IMR-90 (cell line): ENCODE results near the gene GALNT5.

ENCODE experiments used
- POLR2A ChIP-seq: IDR thresholded peaks from 2 replicates; pipeline ENCODE4 v1.6.1; 2012; ENCODE audit warnings: mild to moderate bottlenecking, low read depth, low read length
- RFX5 ChIP-seq: IDR thresholded peaks from 2 replicates; pipeline ENCODE4 v1.8.0; 2012; ENCODE audit warnings: low read depth, mild to moderate bottlenecking, low read length, moderate library complexity
- TF ChIP-seq, protein P1 (sequence below): conservative IDR thresholded peaks from 2 replicates; pipeline ENCODE4 v1.5.1; 2012; ENCODE audit warnings: mild to moderate bottlenecking, low read depth, low read length, improper control_type of control experiment

DNA sequence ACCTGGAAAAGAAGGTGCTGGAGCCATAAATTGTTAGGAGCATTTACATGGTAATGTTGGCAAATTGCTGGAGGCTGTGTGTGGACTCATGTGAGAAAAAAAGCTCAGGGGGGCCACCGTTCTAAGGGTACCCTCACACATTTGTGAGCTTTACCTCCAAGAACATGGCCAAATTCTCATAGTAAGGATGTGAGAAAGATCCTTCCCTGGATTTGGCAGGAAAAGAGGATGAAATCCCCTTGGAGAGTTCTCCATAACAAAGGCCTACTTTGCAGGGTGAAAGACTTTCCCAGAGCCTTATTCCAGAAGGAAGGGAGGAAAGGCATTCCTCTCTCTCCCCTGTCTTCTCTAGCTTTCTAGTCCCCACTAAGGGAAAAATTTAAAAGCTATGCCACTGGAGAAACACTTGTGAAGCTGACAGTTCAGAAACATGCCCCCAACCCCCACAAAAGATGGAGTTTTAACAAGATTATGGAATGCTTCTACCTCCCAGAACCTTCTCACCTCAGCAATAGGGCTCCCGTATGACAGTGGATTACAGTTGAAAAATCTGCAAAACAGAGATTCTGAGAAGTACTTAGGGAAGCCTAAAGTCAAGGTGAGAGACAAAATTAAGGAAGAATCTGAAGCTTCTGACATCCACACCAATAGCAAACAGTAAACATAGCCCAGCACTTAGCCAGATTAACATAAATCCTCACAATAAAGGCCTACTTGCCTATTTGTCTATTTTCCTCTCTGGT lies 88.3 kb downstream of the GALNT5 start:
- TF ChIP-seq, protein P1, sequence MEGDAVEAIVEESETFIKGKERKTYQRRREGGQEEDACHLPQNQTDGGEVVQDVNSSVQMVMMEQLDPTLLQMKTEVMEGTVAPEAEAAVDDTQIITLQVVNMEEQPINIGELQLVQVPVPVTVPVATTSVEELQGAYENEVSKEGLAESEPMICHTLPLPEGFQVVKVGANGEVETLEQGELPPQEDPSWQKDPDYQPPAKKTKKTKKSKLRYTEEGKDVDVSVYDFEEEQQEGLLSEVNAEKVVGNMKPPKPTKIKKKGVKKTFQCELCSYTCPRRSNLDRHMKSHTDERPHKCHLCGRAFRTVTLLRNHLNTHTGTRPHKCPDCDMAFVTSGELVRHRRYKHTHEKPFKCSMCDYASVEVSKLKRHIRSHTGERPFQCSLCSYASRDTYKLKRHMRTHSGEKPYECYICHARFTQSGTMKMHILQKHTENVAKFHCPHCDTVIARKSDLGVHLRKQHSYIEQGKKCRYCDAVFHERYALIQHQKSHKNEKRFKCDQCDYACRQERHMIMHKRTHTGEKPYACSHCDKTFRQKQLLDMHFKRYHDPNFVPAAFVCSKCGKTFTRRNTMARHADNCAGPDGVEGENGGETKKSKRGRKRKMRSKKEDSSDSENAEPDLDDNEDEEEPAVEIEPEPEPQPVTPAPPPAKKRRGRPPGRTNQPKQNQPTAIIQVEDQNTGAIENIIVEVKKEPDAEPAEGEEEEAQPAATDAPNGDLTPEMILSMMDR: no peak
- TF ChIP-seq RFX5: no peak
- TF ChIP-seq POLR2A: no peak
